Measurements from ENCODE around the gene LRRC52.
"Not testable (repeated sequence)": the region's sequence is repeated elsewhere in the genome, so short reads cannot be mapped to it uniquely, and the experiment has no call there.

The LRRC52 gene

GRCh38 chr1:165580931-165581871 is 37.4 kb downstream of the LRRC52 start:
- Histone ChIP-seq H4K5ac (ENCODE audit: low read length) (no peak overlapping the region), H4K8ac (ENCODE audit: low read depth, low read length) (no peak overlapping the region), H3K27me3 (ENCODE audit: insufficient read depth, low read length, poor library complexity) (no peaks in the 10 kb centered on the region), H3K79me2 (ENCODE audit: control insufficient read depth, insufficient read depth, low read length) (no peaks in the 10 kb centered on the region), H3K36me3 (ENCODE audit: control insufficient read depth, insufficient read depth, low read length) (no peaks in the 10 kb centered on the region), H3K4me3 (ENCODE audit: low read length) (no peak overlapping the region), H2BK120ac (ENCODE audit: low read depth, low read length) (no peak overlapping the region), H2AK5ac (ENCODE audit: low read length) (no peak overlapping the region), H3K4me1 (ENCODE audit: control insufficient read depth, low read depth, low read length) (no peaks in the 10 kb centered on the region), H3K23ac (ENCODE audit: low read length) (no peak overlapping the region), H2BK15ac (replicated peaks; ENCODE audit: low read depth) (no peak overlapping the region), H3K4ac (ENCODE audit: low read depth, low read length) (no peak overlapping the region), H3K79me1 (ENCODE audit: low read length) (no peaks in the 10 kb centered on the region), H2BK5ac (ENCODE audit: low read length) (no peak overlapping the region), H3K18ac (ENCODE audit: low read length) (no peak overlapping the region), H3K27ac (ENCODE audit: low read depth, low read length) (no peak overlapping the region), H3K56ac (ENCODE audit: low read length) (no peak overlapping the region), H3K4me2 (ENCODE audit: low read length) (no peak overlapping the region), H3K9ac (ENCODE audit: low read length) (no peak overlapping the region)
- DNase-seq: no peak
- no CpG with 5 or more reads among the region's 24 CpGs for WGBS (ENCODE audit: extremely low coverage, insufficient coverage, low lambda C conversion rate)

- Histone ChIP-seq H2BK15ac (replicated peaks; ENCODE audit: low read depth) (no peak overlapping the region), H4K8ac (ENCODE audit: low read depth, low read length) (no peak overlapping the region), H3K4me3 (ENCODE audit: low read length) (no peak overlapping the region), H3K36me3 (ENCODE audit: control insufficient read depth, insufficient read depth, low read length) (no peaks in the 10 kb centered on the region), H3K27me3 (ENCODE audit: insufficient read depth, low read length, poor library complexity) (no peaks in the 10 kb centered on the region), H3K79me1 (ENCODE audit: low read length) (no peaks in the 10 kb centered on the region), H3K4ac (ENCODE audit: low read depth, low read length) (no peak overlapping the region), H3K27ac (ENCODE audit: low read depth, low read length) (no peak overlapping the region), H4K5ac (ENCODE audit: low read length) (no peak overlapping the region), H2AK5ac (ENCODE audit: low read length) (no peak overlapping the region), H3K18ac (ENCODE audit: low read length) (no peak overlapping the region), H2BK120ac (ENCODE audit: low read depth, low read length) (no peak overlapping the region), H3K9ac (ENCODE audit: low read length) (no peak overlapping the region), H2BK5ac (ENCODE audit: low read length) (no peak overlapping the region), H3K79me2 (ENCODE audit: control insufficient read depth, insufficient read depth, low read length) (no peaks in the 10 kb centered on the region), H3K4me1 (ENCODE audit: control insufficient read depth, low read depth, low read length) (no peaks in the 10 kb centered on the region), H3K23ac (ENCODE audit: low read length) (no peak overlapping the region), H3K56ac (ENCODE audit: low read length) (no peak overlapping the region), H3K4me2 (ENCODE audit: low read length) (no peak overlapping the region)
- whole genome bisulfite sequencing (ENCODE audit: extremely low coverage, insufficient coverage, low lambda C conversion rate): no CpG with 5 or more reads among the region's 25 CpGs
- no peak for DNase-seq
Observed at GRCh38 chr1:165581926-165582325, 38.1 kb downstream of the LRRC52 start.

GRCh38 chr1:165586398-165586797 is 42.6 kb downstream of the LRRC52 start:
- Histone ChIP-seq H3K18ac (ENCODE audit: low read length) (no peak overlapping the region), H2AK5ac (ENCODE audit: low read length) (no peak overlapping the region), H3K9ac (ENCODE audit: low read length) (no peak overlapping the region), H2BK5ac (ENCODE audit: low read length) (no peak overlapping the region), H3K4me3 (ENCODE audit: low read length) (no peak overlapping the region), H3K4me1 (ENCODE audit: control insufficient read depth, low read depth, low read length) (no peaks in the 10 kb centered on the region), H2BK120ac (ENCODE audit: low read depth, low read length) (no peak overlapping the region), H4K8ac (ENCODE audit: low read depth, low read length) (no peak overlapping the region), H3K27me3 (ENCODE audit: insufficient read depth, low read length, poor library complexity) (no peaks in the 10 kb centered on the region), H3K79me1 (ENCODE audit: low read length) (no peaks in the 10 kb centered on the region), H3K4me2 (ENCODE audit: low read length) (no peak overlapping the region), H4K5ac (ENCODE audit: low read length) (no peak overlapping the region), H3K4ac (ENCODE audit: low read depth, low read length) (no peak overlapping the region), H3K56ac (ENCODE audit: low read length) (no peak overlapping the region), H3K27ac (ENCODE audit: low read depth, low read length) (no peak overlapping the region), H3K36me3 (ENCODE audit: control insufficient read depth, insufficient read depth, low read length) (no peaks in the 10 kb centered on the region), H3K79me2 (ENCODE audit: control insufficient read depth, insufficient read depth, low read length) (no peaks in the 10 kb centered on the region), H3K23ac (ENCODE audit: low read length) (no peak overlapping the region), H2BK15ac (replicated peaks; ENCODE audit: low read depth) (no peak overlapping the region)
- WGBS (ENCODE audit: extremely low coverage, insufficient coverage, low lambda C conversion rate): no CpG with 5 or more reads among the region's 3 CpGs
- DNase-seq: no peak

GRCh38 chr1:165591391-165591790 is 47.6 kb downstream of the LRRC52 start:
- no CpG with 5 or more reads among the region's 4 CpGs for WGBS (ENCODE audit: extremely low coverage, insufficient coverage, low lambda C conversion rate)
- H3K4me1 ChIP-seq (ENCODE audit: control insufficient read depth, low read depth, low read length); H3K79me2 ChIP-seq (ENCODE audit: control insufficient read depth, insufficient read depth, low read length); H3K27me3 ChIP-seq (ENCODE audit: insufficient read depth, low read length, poor library complexity); H3K79me1 ChIP-seq (ENCODE audit: low read length); H4K5ac ChIP-seq (ENCODE audit: low read length); H3K56ac ChIP-seq (ENCODE audit: low read length); H4K8ac ChIP-seq (ENCODE audit: low read depth, low read length); H3K36me3 ChIP-seq (ENCODE audit: control insufficient read depth, insufficient read depth, low read length); H2AK5ac ChIP-seq (ENCODE audit: low read length); H3K18ac ChIP-seq (ENCODE audit: low read length); H3K4ac ChIP-seq (ENCODE audit: low read depth, low read length); H3K4me2 ChIP-seq (ENCODE audit: low read length); H3K4me3 ChIP-seq (ENCODE audit: low read length); H2BK5ac ChIP-seq (ENCODE audit: low read length); H3K27ac ChIP-seq (ENCODE audit: low read depth, low read length); H3K9ac ChIP-seq (ENCODE audit: low read length); H2BK120ac ChIP-seq (ENCODE audit: low read depth, low read length); H2BK15ac ChIP-seq (replicated peaks; ENCODE audit: low read depth); DNase-seq; H3K23ac ChIP-seq (ENCODE audit: low read length): not testable (repeated sequence)

- no peak overlapping the region for H4K5ac ChIP-seq (ENCODE audit: low read length)
- no peak overlapping the region for H3K4me2 ChIP-seq (ENCODE audit: low read length)
- no peak overlapping the region for H3K18ac ChIP-seq (ENCODE audit: low read length)
- H3K79me1 ChIP-seq (ENCODE audit: low read length): no peaks in the 10 kb centered on the region
- no peak overlapping the region for H2BK120ac ChIP-seq (ENCODE audit: low read depth, low read length)
- no peaks in the 10 kb centered on the region for H3K36me3 ChIP-seq (ENCODE audit: control insufficient read depth, insufficient read depth, low read length)
- H3K4ac ChIP-seq (ENCODE audit: low read depth, low read length): no peak overlapping the region
- H2BK5ac ChIP-seq (ENCODE audit: low read length): no peak overlapping the region
- H3K9ac ChIP-seq (ENCODE audit: low read length): no peak overlapping the region
- H4K8ac ChIP-seq (ENCODE audit: low read depth, low read length): no peak overlapping the region
- no peak overlapping the region for H2AK5ac ChIP-seq (ENCODE audit: low read length)
- H3K4me3 ChIP-seq (ENCODE audit: low read length): no peak overlapping the region
- WGBS (ENCODE audit: extremely low coverage, insufficient coverage, low lambda C conversion rate): no CpG with 5 or more reads among the region's 10 CpGs
- H3K79me2 ChIP-seq (ENCODE audit: control insufficient read depth, insufficient read depth, low read length): no peaks in the 10 kb centered on the region
- H3K56ac ChIP-seq (ENCODE audit: low read length): no peak overlapping the region
- H3K23ac ChIP-seq (ENCODE audit: low read length): no peak overlapping the region
- H2BK15ac ChIP-seq (replicated peaks; ENCODE audit: low read depth): no peak overlapping the region
- peak; percentile 68 for DNase-seq
- H3K4me1 ChIP-seq (ENCODE audit: control insufficient read depth, low read depth, low read length): no peaks in the 10 kb centered on the region
- H3K27ac ChIP-seq (ENCODE audit: low read depth, low read length): no peak overlapping the region
- H3K27me3 ChIP-seq (ENCODE audit: insufficient read depth, low read length, poor library complexity): no peaks in the 10 kb centered on the region
Observed at GRCh38 chr1:165592945-165593823, 49.4 kb downstream of the LRRC52 start.
